A673 (cell line): ENCODE results near the gene SDF2L1. TPM values are rescaled to one million over a fixed set of nuclear protein-coding genes. Genes with fewer than 3 reads are reported as not detected.

Source experiments
- BruUV-seq: library from RNA; stranded (reverse); fragments of 400-500 nt; replicated peaks from 2 replicates; lab custom pipeline; 2021; lab: Mats Ljungman, UMichigan
- CTCF ChIA-PET: fragments of 300-600 bp; sonication (Branson Sonifier 250); formaldehyde crosslinking; loops from one replicate; lab custom pipeline; 2022; ENCODE audit warnings: antibody characterized with exemption; lab: Charles Lee
- POLR2A ChIA-PET: fragments of 300-600 bp; sonication (Branson Sonifier 250); formaldehyde crosslinking; loops from one replicate; lab custom pipeline; 2022; ENCODE audit warnings: antibody characterized with exemption; ENCODE audit not compliant: low non-redundant PET; lab: Charles Lee
- DNase-seq: peaks from one replicate; pipeline ENCODE4 v3.0.0-alpha.2; 2015; ENCODE audit warnings: low spot score
- H3K27ac ChIP-seq: fragments of 200-600 bp; sonication (generic); 2 replicates; pipeline ENCODE4 v1.5.1; 2016; ENCODE audit warnings: mixed run types, low read depth, mild to moderate bottlenecking, mixed read lengths, antibody characterized with exemption, low read length; ENCODE audit not compliant: poor library complexity, severe bottlenecking
- H3K27me3 ChIP-seq: fragments of 200-600 bp; sonication (generic); replicated peaks from 2 replicates; pipeline ENCODE4 v1.6.1; 2017; ENCODE audit warnings: mixed run types, low read depth, mild to moderate bottlenecking, mixed read lengths, antibody characterized with exemption, low read length; ENCODE audit not compliant: insufficient read depth, poor library complexity
- H3K36me3 ChIP-seq: fragments of 200-600 bp; sonication (generic); 2 replicates; pipeline ENCODE4 v1.6.1; 2016; ENCODE audit warnings: mixed run types, mild to moderate bottlenecking, mixed read lengths, antibody characterized with exemption, low read length; ENCODE audit not compliant: insufficient read depth, poor library complexity, severe bottlenecking
- H3K4me1 ChIP-seq: fragments of 200-600 bp; sonication (generic); 2 replicates; pipeline ENCODE4 v1.6.1; 2017; ENCODE audit warnings: mixed run types, mild to moderate bottlenecking, mixed read lengths, antibody characterized with exemption, low read length; ENCODE audit not compliant: insufficient read depth, poor library complexity, severe bottlenecking
- H3K4me3 ChIP-seq: fragments of 200-600 bp; sonication (generic); 2 replicates; pipeline ENCODE4 v1.5.1; 2016; ENCODE audit warnings: low read depth, mixed run types, mild to moderate bottlenecking, mixed read lengths, low read length; ENCODE audit not compliant: poor library complexity, severe bottlenecking
- H3K9me3 ChIP-seq: fragments of 200-600 bp; sonication (generic); 2 replicates; pipeline ENCODE4 v1.6.1; 2016; ENCODE audit warnings: mixed run types, low read depth, mild to moderate bottlenecking, mixed read lengths, antibody characterized with exemption, low read length; ENCODE audit not compliant: poor library complexity, severe bottlenecking
- CTCF ChIP-seq: fragments of 300-800, 200-600 bp; sonication (generic); conservative IDR thresholded peaks from 2 replicates; pipeline ENCODE4 v1.5.1; 2017; ENCODE audit warnings: low read depth, mild to moderate bottlenecking, antibody characterized with exemption, low read length, moderate library complexity, mixed read lengths
- EZH2 ChIP-seq: fragments of 200-600 bp; sonication (generic); IDR thresholded peaks from 2 replicates; pipeline ENCODE4 v1.6.1; 2017; ENCODE audit warnings: borderline replicate concordance, low read depth, mild to moderate bottlenecking, mixed read lengths, antibody characterized with exemption, low read length; ENCODE audit not compliant: poor library complexity, severe bottlenecking
- intact Hi-C: fragments of 100-400 bp; cut with micrococcal nuclease; formaldehyde crosslinking; loops from one replicate; pipeline ENCODE4 v1.10.0; 2022; ENCODE audit not compliant: unreplicated experiment
- total RNA-seq: library from RNA; stranded (reverse); gene quantifications from 2 replicates; pipeline ENCODE4 v1.2.3, GENCODE V29; 2021

Gene SDF2L1
- total RNA-seq, 1 experiment from 2014 or later, result 50.1 TPM

- POLR2A ChIA-PET, result no interaction called here
- Histone ChIP-seq H3K4me1 (peaks cover 9% of the 10 kb centered on the region), H3K4me3 (no peak overlapping the region), H3K36me3 (peaks cover 3% of the 10 kb centered on the region), H3K27me3 (no peaks in the 10 kb centered on the region), H3K9me3 (no peaks in the 10 kb centered on the region), H3K27ac (no peak overlapping the region)
- no TSS peak for BruUV-seq
- CTCF ChIA-PET, result interaction anchor here (1.0 kb wide), 2 partner anchors 10 to 14 kb away, joined by 3 to 7 read pairs; no protein-coding TSS in a partner anchor
- TF ChIP-seq CTCF (no peak), EZH2 (no peak)
- no peak for DNase-seq
- intact Hi-C loops, result no loop called here
Measured at GRCh38 chr22:21632931-21633330, 9.2 kb upstream of the SDF2L1 start.

GRCh38 chr22:21633481-21633880 lies 8.6 kb upstream of the SDF2L1 start:
- Histone ChIP-seq H3K36me3 (no peaks in the 10 kb centered on the region), H3K27me3 (no peaks in the 10 kb centered on the region), H3K9me3 (no peaks in the 10 kb centered on the region), H3K4me1 (peaks cover 7% of the 10 kb centered on the region), H3K27ac (no peak overlapping the region), H3K4me3 (no peak overlapping the region)
- ChIA-PET POLR2A (no interaction called here), CTCF (no interaction called here)
- intact Hi-C loops, result no loop called here
- no peak for DNase-seq
- TF ChIP-seq EZH2 (no peak), CTCF (no peak)
- BruUV-seq, result no TSS peak

- TF ChIP-seq CTCF, result no peak
- TF ChIP-seq EZH2, result no peak
- Histone ChIP-seq H3K27me3 (no peaks in the 10 kb centered on the region), H3K36me3 (no peaks in the 10 kb centered on the region), H3K9me3 (no peaks in the 10 kb centered on the region), H3K4me3 (no peak overlapping the region), H3K27ac (no peak overlapping the region), H3K4me1 (peaks cover 1% of the 10 kb centered on the region)
- intact Hi-C loops, result no loop called here
- ChIA-PET CTCF (no interaction called here), POLR2A (no interaction called here)
- BruUV-seq, result no TSS peak
- DNase-seq, result no peak
Measured at GRCh38 chr22:21634081-21634480, 8.0 kb upstream of the SDF2L1 start.
